Anterior cingulate cortex (tissue), 58 donors: ENCODE results near the gene BRSK2.

ENCODE experiments used
- DNase-seq, 58 donors: peaks; one replicate each; lab custom pipeline; 2025; lab: John Stamatoyannopoulos, UW

The BRSK2 gene

GRCh38 chr11:1393038-1393710 is 3.4 kb downstream of the BRSK2 start:
- DNase-seq: no peak

- no peak for DNase-seq
Measured at GRCh38 chr11:1394936-1395772, 5.4 kb downstream of the BRSK2 start.

GRCh38 chr11:1395773-1396374 is 6.1 kb downstream of the BRSK2 start:
- DNase-seq: peak in 1 of 58 donors; percentile 31

GRCh38 chr11:1396375-1396841 is 6.7 kb downstream of the BRSK2 start:
- no peak for DNase-seq

- peak in 57 of 58 donors; percentile 24 to 97 (median 87) for DNase-seq
Measured at GRCh38 chr11:1397146-1397861, 7.6 kb downstream of the BRSK2 start.

- peak in 4 of 58 donors; percentile 32 to 73 (median 50) for DNase-seq
Measured at GRCh38 chr11:1397862-1398527, 8.3 kb downstream of the BRSK2 start.

GRCh38 chr11:1398528-1399235 is 8.9 kb downstream of the BRSK2 start:
- DNase-seq: no peak

GRCh38 chr11:1399386-1400316 is 9.9 kb downstream of the BRSK2 start:
- DNase-seq: no peak

- DNase-seq: no peak
Measured at GRCh38 chr11:1400317-1401170, 10.8 kb downstream of the BRSK2 start.

- DNase-seq: no peak
Measured at GRCh38 chr11:1401171-1401445, 11.4 kb downstream of the BRSK2 start.

- peak in 46 of 58 donors; percentile 29 to 80 (median 54) for DNase-seq
Measured at GRCh38 chr11:1401656-1402221, 12.0 kb downstream of the BRSK2 start.

GRCh38 chr11:1402355-1403077 is 12.8 kb downstream of the BRSK2 start:
- DNase-seq: no peak

- DNase-seq: no peak
Measured at GRCh38 chr11:1403078-1403620, 13.4 kb downstream of the BRSK2 start.

- DNase-seq: no peak
Measured at GRCh38 chr11:1403721-1404460, 14.2 kb downstream of the BRSK2 start.

- DNase-seq: no peak
Measured at GRCh38 chr11:1404461-1405185, 14.9 kb downstream of the BRSK2 start.
